GM18511 (cell line): ENCODE measurements around the gene KIRREL2.
"Not testable (repeated sequence)": the region's sequence is repeated elsewhere in the genome, so short reads cannot be mapped to it uniquely, and the experiment has no call there.

Experiments used
- ATAC-seq: cut with Tn5 transposase; IDR thresholded peaks from one replicate; pipeline ENCODE4 v1.9.1; 2021; ENCODE audit warnings: mild to moderate bottlenecking, moderate library complexity; ENCODE audit not compliant: unreplicated experiment

Gene KIRREL2

DNA sequence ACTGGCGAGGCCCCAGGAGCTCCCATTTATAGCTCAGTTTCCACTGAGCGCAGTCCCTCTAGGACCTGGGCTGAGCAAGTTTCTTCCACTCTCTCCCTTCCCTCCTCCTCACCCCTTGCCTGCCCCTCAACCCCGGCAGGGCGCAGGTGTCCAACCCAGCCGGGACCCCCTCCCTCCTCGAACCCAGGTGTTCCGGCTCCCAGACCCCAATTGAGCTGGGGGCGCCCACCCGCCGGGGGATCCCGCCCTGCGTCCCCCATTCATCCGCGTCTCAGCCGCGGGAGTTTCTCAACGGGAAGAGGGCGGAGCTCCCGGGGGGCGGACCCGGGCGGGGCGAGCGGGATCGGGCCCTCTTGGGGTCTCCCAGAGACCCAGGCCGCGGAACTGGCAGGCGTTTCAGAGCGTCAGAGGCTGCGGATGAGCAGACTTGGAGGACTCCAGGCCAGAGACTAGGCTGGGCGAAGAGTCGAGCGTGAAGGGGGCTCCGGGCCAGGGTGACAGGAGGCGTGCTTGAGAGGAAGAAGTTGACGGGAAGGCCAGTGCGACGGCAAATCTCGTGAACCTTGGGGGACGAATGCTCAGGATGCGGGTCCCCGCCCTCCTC lies at the start of gene KIRREL2:
Gene KIRREL2 (plus strand): TSS at position 366 of the 604 bp plus-strand sequence. CDS start 209 bp downstream, at position 575.
- no peak for ATAC-seq

DNA sequence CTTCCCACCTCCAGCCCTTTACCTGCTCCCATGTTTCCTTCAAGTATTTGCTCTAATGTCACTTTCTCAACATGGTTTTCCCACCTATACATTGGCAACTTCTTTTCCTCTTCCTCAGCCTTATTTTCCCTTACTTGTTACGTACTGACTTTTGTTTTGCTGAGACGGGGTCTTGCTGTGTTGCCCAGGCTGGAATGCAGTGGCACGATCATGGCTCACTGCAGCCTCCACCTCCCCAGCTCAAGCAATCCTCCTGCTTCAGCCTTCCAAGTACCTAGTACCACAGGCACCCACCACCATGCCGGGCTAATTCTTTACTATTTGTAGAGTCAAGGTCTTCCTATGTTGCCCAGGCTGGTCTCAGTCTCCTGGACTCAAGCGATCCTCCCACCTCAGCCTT lies 49.1 kb upstream of the KIRREL2 start:
- no peak for ATAC-seq

DNA sequence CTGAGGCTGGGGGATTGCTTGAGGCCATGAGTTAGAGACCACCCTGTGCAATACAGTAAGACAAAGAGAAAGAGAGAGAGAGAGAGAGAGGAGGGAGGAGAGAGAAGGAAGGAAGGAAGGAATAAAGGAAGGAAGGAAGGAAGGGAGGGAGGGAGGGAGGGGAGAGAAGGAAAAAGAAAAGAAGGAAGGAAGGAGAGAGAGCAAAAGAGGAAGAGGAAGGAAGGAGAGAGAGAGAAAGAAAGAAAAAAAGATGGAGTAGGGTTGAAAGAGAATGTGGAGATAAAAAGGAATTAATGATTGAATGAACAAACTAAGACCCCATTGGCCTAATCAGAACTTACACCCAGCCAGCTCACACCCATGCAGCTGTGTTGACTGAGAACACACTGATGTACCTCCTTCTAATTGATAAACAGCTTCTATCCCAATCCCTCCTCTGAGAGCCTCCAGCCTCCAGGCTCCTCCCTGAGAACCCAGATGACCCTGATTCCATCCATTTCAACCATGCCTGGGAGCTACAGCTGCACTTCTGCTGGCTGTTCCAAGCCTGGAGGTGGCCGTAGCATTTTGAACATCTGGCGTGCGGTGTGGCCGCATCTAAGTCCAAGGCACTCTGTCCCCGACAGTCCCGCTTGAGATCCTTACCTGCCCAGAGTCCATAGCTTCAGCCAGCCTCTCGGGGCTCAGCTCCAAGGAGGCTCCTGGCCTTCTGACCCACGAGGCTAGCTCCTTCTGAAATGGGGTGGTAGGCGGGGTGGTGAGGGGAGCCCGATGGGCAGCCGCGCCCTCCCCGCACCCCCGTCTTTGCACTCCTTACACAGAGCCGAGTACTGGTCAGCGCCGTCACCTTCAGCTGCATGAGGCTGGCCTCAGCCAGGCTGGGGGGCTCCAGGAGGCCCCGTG lies 45.1 kb upstream of the KIRREL2 start:
- no peak for ATAC-seq

DNA sequence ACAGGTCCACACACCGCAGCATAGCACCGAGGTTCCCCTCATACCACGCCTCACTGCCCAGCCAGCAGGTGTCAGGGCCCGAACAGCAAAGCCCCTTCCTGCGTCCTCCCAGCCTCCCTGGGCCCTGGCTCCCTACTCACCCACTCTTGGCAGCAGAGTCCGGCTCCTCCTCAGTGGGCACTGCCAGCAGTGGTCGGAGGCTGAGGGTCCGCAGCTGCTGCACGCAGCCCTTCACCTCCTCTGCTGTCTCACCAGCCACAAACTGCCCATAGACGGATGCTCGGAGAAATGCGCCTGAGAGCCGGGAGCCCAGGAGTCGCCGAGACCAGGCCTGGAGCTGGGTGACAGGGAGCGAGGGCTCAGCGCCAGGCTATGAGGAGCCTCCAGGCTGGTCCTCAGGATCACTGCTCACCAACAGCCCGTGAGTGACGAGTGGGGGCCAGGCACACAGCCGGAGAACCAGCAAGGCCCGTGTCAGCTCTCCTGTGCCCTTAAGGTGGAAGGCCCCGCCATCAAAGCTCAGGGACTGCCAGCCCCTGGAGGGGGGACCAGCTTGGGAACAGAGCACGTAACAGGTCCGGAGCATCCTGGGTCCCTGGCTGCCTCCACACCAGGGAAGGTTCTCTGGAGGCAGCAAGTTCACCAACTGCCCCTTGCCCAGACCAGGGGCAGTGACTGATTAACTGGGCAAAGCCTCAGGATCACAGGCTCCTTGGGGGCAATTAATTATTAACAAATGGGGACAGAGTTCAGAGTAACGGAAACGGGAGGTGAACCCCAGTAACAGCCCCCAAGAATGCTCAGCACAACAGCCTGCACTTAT lies 44.3 kb upstream of the KIRREL2 start, which contains the start of gene PRODH2:
Gene PRODH2 (minus strand): TSS at position 626 of the 823 bp plus-strand sequence. CDS start 40 bp downstream, at position 586.
- ATAC-seq, result no peak

- no peak for ATAC-seq
These were observed 43.4 kb upstream of the KIRREL2 start for GRCh38 chr19:35813043-35813890.

- no peak for ATAC-seq
These were observed 40.4 kb upstream of the KIRREL2 start for GRCh38 chr19:35816262-35816661.

GRCh38 chr19:35816846-35817245 lies 39.9 kb upstream of the KIRREL2 start:
- ATAC-seq, result no peak

GRCh38 chr19:35818445-35818844 lies 38.3 kb upstream of the KIRREL2 start:
- ATAC-seq, result no peak

GRCh38 chr19:35822579-35822978 lies 34.1 kb upstream of the KIRREL2 start:
- no peak for ATAC-seq

DNA sequence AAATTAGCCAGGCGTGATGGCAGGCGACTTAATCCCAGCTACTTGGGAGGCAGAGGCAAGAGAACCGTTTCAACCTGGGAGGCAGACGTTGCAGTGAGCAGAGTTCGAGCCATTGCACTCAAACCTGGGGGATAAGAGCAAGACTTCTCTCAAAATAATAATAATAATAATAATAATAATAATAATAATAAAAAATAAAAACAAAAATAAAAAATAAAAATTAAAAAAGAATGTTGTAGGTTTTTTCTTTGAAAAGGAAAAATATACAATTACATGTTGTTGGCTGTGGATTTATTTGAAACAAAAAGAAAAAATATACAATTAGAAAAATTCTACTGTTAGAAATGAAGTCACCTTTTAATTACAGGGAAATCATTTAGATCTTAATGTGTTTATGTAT lies 32.6 kb upstream of the KIRREL2 start:
- ATAC-seq, result no peak

GRCh38 chr19:35828692-35829301 lies 27.9 kb upstream of the KIRREL2 start:
- no peak for ATAC-seq

- ATAC-seq, result no peak
These were observed 25.7 kb upstream of the KIRREL2 start for GRCh38 chr19:35830986-35831385.

- no peak for ATAC-seq
These were observed 24.7 kb upstream of the KIRREL2 start for GRCh38 chr19:35832054-35832453.

DNA sequence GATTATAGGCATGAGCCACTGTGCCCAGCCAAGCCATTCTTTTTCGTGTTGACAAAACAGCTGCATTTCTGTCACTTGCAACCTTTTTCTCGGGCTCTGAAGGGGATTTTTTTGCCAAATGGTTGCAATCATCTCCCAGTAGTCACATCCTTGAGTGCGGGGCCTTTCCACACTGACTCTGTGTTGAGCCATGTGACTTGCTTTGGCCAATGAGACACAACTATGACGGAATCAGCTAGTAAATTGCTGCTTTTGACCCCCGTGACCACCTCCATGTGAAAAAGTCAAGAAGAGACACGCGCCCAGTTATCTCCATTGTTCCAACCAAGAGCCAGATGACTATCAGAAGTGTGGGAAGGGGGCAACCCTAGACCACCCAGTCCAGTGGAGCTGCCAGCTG lies 22.7 kb upstream of the KIRREL2 start:
- ATAC-seq, result no peak

GRCh38 chr19:35836096-35836495 lies 20.6 kb upstream of the KIRREL2 start:
- not testable (repeated sequence) for ATAC-seq

DNA sequence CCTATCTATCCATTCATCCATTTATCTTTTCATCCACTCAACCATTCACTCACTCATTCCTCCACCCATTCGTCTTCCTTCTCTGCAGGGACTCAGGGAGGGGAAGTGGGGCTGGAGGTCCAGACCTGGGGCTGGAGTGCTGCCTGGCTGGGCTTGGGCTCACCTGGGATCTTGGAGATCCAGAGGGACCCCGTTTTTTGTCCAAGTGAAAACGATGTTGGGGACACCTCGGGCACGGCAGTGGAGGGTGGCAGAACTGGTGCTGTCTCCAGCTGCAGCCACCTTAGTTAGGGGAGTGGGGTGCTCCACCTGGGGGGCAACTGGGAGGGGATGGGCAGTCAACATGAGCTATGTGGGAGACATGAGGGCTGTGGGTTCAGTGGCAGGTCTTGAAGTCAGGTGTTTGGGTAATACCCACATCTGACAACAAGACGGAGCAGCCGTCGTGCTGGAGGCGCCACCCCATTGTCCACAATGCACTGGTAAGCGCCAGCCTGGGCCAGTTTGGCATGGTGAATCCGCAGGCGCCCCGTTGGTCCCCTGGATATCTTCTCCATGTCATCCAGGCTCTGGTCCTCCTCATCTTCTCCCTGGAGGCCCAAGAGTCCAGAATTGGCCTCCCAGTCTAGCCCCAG lies 14.6 kb upstream of the KIRREL2 start:
- no peak for ATAC-seq

- ATAC-seq, result no peak
These were observed 13.9 kb upstream of the KIRREL2 start for GRCh38 chr19:35842666-35843272.

GRCh38 chr19:35843676-35844481 lies 12.8 kb upstream of the KIRREL2 start:
- ATAC-seq, result no peak
